ENCODE data around the gene C16orf78.

The C16orf78 gene

GRCh38 chr16:49373504-49373903 lies at the start of gene C16orf78:
Gene C16orf78, plus strand, starts transcription at chr16:49373804. Its CDS starts 136 bp downstream, at chr16:49373940.
- H3K27ac ChIP-seq: no peak within 1 kb of the TSS
- TF ChIP-seq EZH2 (IDR thresholded peaks at IDR 0.05) (no peak), FOXP2 (optimal IDR thresholded peaks at IDR 0.05; ENCODE audit: control extremely low read depth, extremely low read length, insufficient read depth) (no peak), POLR2AphosphoS5 (IDR thresholded peaks at IDR 0.05; ENCODE audit: borderline replicate concordance, low read depth, low read length) (no peak)
- H3K9me3 ChIP-seq (ENCODE audit: low read depth, low read length): no peaks in the 10 kb centered on the region
- H3K36me3 ChIP-seq (ENCODE audit: insufficient read depth, low read length): no peaks in the 10 kb centered on the region
- no peak within 1 kb of the TSS for H3K4me3 ChIP-seq
- no peak for DNase-seq (ENCODE audit: low read depth, low spot score)
- no peak within 1 kb of the TSS for H3K9ac ChIP-seq (ENCODE audit: insufficient read length)

- DNase-seq (ENCODE audit: low read depth, low spot score): no peak
- Histone ChIP-seq H3K9ac (ENCODE audit: insufficient read length) (no peak overlapping the region), H3K36me3 (ENCODE audit: insufficient read depth, low read length) (no peaks in the 10 kb centered on the region), H3K4me3 (no peak overlapping the region), H3K9me3 (ENCODE audit: low read depth, low read length) (no peaks in the 10 kb centered on the region), H3K27ac (no peak overlapping the region)
- no peak for TF ChIP-seq POLR2AphosphoS5 (IDR thresholded peaks at IDR 0.05; ENCODE audit: borderline replicate concordance, low read depth, low read length)
Measured at GRCh38 chr16:49324703-49325102, 48.9 kb upstream of the C16orf78 start.

- Histone ChIP-seq H3K9me3 (ENCODE audit: low read depth, low read length) (no peaks in the 10 kb centered on the region), H3K36me3 (ENCODE audit: insufficient read depth, low read length) (no peaks in the 10 kb centered on the region), H3K9ac (ENCODE audit: insufficient read length) (no peak overlapping the region), H3K4me3 (no peak overlapping the region), H3K27ac (no peak overlapping the region)
- TF ChIP-seq POLR2AphosphoS5 (IDR thresholded peaks at IDR 0.05; ENCODE audit: borderline replicate concordance, low read depth, low read length) (no peak), EZH2 (IDR thresholded peaks at IDR 0.05) (no peak), FOXP2 (optimal IDR thresholded peaks at IDR 0.05; ENCODE audit: control extremely low read depth, extremely low read length, insufficient read depth) (no peak)
- no peak for DNase-seq (ENCODE audit: low read depth, low spot score)
Measured at GRCh38 chr16:49327466-49327865, 46.1 kb upstream of the C16orf78 start.

GRCh38 chr16:49328325-49328724 lies 45.3 kb upstream of the C16orf78 start:
- H3K9ac ChIP-seq (ENCODE audit: insufficient read length): no peak overlapping the region
- H3K9me3 ChIP-seq (ENCODE audit: low read depth, low read length): no peaks in the 10 kb centered on the region
- no peaks in the 10 kb centered on the region for H3K36me3 ChIP-seq (ENCODE audit: insufficient read depth, low read length)
- no peak overlapping the region for H3K4me3 ChIP-seq
- DNase-seq (ENCODE audit: low read depth, low spot score): no peak
- H3K27ac ChIP-seq: no peak overlapping the region
- TF ChIP-seq FOXP2 (optimal IDR thresholded peaks at IDR 0.05; ENCODE audit: control extremely low read depth, extremely low read length, insufficient read depth) (no peak), EZH2 (IDR thresholded peaks at IDR 0.05) (no peak), POLR2AphosphoS5 (IDR thresholded peaks at IDR 0.05; ENCODE audit: borderline replicate concordance, low read depth, low read length) (no peak)

DNA sequence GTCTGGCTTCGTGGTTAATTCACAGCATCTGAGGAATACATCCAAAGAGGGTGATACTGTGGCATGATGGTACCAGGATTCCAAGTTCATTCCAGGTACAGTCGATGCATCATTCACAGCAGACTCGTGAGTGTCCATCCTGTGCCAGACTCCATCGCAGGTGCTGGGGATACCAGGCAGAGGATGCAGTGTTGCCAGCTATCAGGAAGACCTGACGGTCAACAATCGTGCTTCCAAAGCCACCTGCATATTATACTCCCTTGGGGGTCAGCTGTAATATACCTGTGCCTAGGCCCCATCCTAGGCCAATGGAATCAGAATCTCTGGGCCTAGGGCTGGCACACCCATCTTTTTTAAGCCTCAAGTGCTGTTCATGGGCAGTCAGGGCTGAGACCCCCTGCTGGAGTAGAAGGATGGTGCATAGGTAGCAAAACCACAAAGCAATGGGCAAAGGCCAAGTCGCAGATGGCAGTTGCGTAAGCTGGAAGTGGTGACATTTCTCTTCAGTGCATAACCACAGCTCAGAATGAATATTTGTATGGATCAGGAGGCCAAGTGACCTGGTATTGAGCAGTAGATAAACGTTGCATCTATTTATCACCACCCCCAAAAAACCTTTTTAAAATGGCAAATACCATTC lies 42.9 kb upstream of the C16orf78 start:
- no peak overlapping the region for H3K27ac ChIP-seq
- H3K4me3 ChIP-seq: no peak overlapping the region
- TF ChIP-seq EZH2 (IDR thresholded peaks at IDR 0.05) (no peak), FOXP2 (optimal IDR thresholded peaks at IDR 0.05; ENCODE audit: control extremely low read depth, extremely low read length, insufficient read depth) (no peak), POLR2AphosphoS5 (IDR thresholded peaks at IDR 0.05; ENCODE audit: borderline replicate concordance, low read depth, low read length) (no peak)
- no peaks in the 10 kb centered on the region for H3K9me3 ChIP-seq (ENCODE audit: low read depth, low read length)
- no peak for DNase-seq (ENCODE audit: low read depth, low spot score)
- no peaks in the 10 kb centered on the region for H3K36me3 ChIP-seq (ENCODE audit: insufficient read depth, low read length)
- no peak overlapping the region for H3K9ac ChIP-seq (ENCODE audit: insufficient read length)

GRCh38 chr16:49332589-49333258 lies 40.9 kb upstream of the C16orf78 start:
- no peak overlapping the region for H3K27ac ChIP-seq
- TF ChIP-seq POLR2AphosphoS5 (IDR thresholded peaks at IDR 0.05; ENCODE audit: borderline replicate concordance, low read depth, low read length): no peak
- no peak for TF ChIP-seq FOXP2 (optimal IDR thresholded peaks at IDR 0.05; ENCODE audit: control extremely low read depth, extremely low read length, insufficient read depth)
- no peak for TF ChIP-seq EZH2 (IDR thresholded peaks at IDR 0.05)

GRCh38 chr16:49333259-49333597 lies 40.4 kb upstream of the C16orf78 start:
- H3K9me3 ChIP-seq (ENCODE audit: low read depth, low read length): no peaks in the 10 kb centered on the region
- no peak for DNase-seq (ENCODE audit: low read depth, low spot score)
- H3K27ac ChIP-seq: no peak overlapping the region
- H3K9ac ChIP-seq (ENCODE audit: insufficient read length): no peak overlapping the region
- TF ChIP-seq FOXP2 (optimal IDR thresholded peaks at IDR 0.05; ENCODE audit: control extremely low read depth, extremely low read length, insufficient read depth) (no peak), EZH2 (IDR thresholded peaks at IDR 0.05) (no peak), POLR2AphosphoS5 (IDR thresholded peaks at IDR 0.05; ENCODE audit: borderline replicate concordance, low read depth, low read length) (no peak)
- H3K4me3 ChIP-seq: no peak overlapping the region
- H3K36me3 ChIP-seq (ENCODE audit: insufficient read depth, low read length): no peaks in the 10 kb centered on the region

More at GRCh38 chr16:49332589-49333258, 40.9 kb upstream of the C16orf78 start:
- H3K9me3 ChIP-seq (ENCODE audit: low read depth, low read length): no peaks in the 10 kb centered on the region
- no peak overlapping the region for H3K4me3 ChIP-seq
- DNase-seq (ENCODE audit: low read depth, low spot score): no peak
- H3K36me3 ChIP-seq (ENCODE audit: insufficient read depth, low read length): no peaks in the 10 kb centered on the region
- no peak overlapping the region for H3K9ac ChIP-seq (ENCODE audit: insufficient read length)

DNA sequence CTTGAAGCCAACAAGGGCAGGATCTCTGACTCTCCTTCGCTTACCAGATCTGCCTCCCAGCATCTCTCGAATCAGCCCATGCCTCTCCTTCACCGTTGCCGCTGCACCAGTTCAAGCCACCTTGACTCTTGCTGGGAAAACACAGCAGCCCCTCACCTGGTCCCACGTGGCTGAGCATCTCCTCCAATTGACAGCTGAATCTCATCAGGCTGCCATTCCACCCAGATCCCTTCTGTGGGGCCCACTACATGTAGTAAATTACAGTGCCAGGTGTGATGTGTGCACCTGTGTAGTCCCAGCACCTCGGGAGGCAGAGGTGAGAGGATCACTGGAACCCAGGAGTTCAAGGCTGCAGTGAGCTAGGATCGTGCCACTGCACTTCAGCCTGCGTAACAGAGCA lies 37.8 kb upstream of the C16orf78 start:
- Histone ChIP-seq H3K4me3 (no peak overlapping the region), H3K9me3 (ENCODE audit: low read depth, low read length) (no peaks in the 10 kb centered on the region), H3K36me3 (ENCODE audit: insufficient read depth, low read length) (no peaks in the 10 kb centered on the region), H3K27ac (no peak overlapping the region), H3K9ac (ENCODE audit: insufficient read length) (no peak overlapping the region)
- TF ChIP-seq FOXP2 (optimal IDR thresholded peaks at IDR 0.05; ENCODE audit: control extremely low read depth, extremely low read length, insufficient read depth): no peak
- TF ChIP-seq POLR2AphosphoS5 (IDR thresholded peaks at IDR 0.05; ENCODE audit: borderline replicate concordance, low read depth, low read length): no peak
- TF ChIP-seq EZH2 (IDR thresholded peaks at IDR 0.05): no peak
- no peak for DNase-seq (ENCODE audit: low read depth, low spot score)
